NT2/D1 (cell line): ENCODE data around the gene MORN1.

ENCODE experiments used
- DNase-seq: peaks from one replicate; pipeline ENCODE4 v3.0.0-alpha.2; 2011; ENCODE audit warnings: low read depth, low spot score
- H3K27me3 ChIP-seq: 2 replicates; pipeline ENCODE4 v1.6.0; 2011; ENCODE audit warnings: mild to moderate bottlenecking; ENCODE audit not compliant: insufficient read length, insufficient read depth
- H3K36me3 ChIP-seq: 2 replicates; pipeline ENCODE4 v1.6.1; 2011; ENCODE audit warnings: mild to moderate bottlenecking, low read length, mixed read lengths; ENCODE audit not compliant: insufficient read depth, insufficient read length
- H3K4me1 ChIP-seq: 2 replicates; pipeline ENCODE4 v1.5.1; 2011; ENCODE audit not compliant: insufficient read depth, insufficient read length
- H3K4me3 ChIP-seq: 2 replicates; pipeline ENCODE4 v1.5.1; 2011; ENCODE audit warnings: low read depth; ENCODE audit not compliant: insufficient read length
- H3K9ac ChIP-seq: 2 replicates; pipeline ENCODE4 v1.6.0; 2011; ENCODE audit warnings: low read depth; ENCODE audit not compliant: insufficient read length
- H3K9me3 ChIP-seq: 2 replicates; pipeline ENCODE4 v1.5.1; 2011; ENCODE audit warnings: mild to moderate bottlenecking, low read length; ENCODE audit not compliant: insufficient read depth
- SUZ12 ChIP-seq: IDR thresholded peaks from 2 replicates; pipeline ENCODE4 v1.6.1; 2011; ENCODE audit not compliant: insufficient read length, insufficient read depth; ENCODE audit errors: extremely low read depth
- YY1 ChIP-seq: IDR thresholded peaks from 2 replicates; pipeline ENCODE4 v1.6.1; 2011; ENCODE audit not compliant: insufficient read length, insufficient read depth
- ZNF274 ChIP-seq: IDR thresholded peaks from 2 replicates; pipeline ENCODE4 v1.6.1; 2011; ENCODE audit warnings: mild to moderate bottlenecking, low read depth, low read length

Gene MORN1

GRCh38 chr1:2374252-2375155 lies 16.9 kb downstream of the MORN1 start:
- no peaks in the 10 kb centered on the region for H3K9me3 ChIP-seq
- no peak overlapping the region for H3K9ac ChIP-seq
- TF ChIP-seq ZNF274 = no peak
- no peak for DNase-seq
- H3K36me3 ChIP-seq = no peaks in the 10 kb centered on the region
- no peaks in the 10 kb centered on the region for H3K27me3 ChIP-seq
- H3K4me1 ChIP-seq = no peaks in the 10 kb centered on the region
- no peak overlapping the region for H3K4me3 ChIP-seq

- H3K4me1 ChIP-seq = no peaks in the 10 kb centered on the region
- no peak for TF ChIP-seq ZNF274
- no peaks in the 10 kb centered on the region for H3K36me3 ChIP-seq
- DNase-seq = no peak
- no peaks in the 10 kb centered on the region for H3K9me3 ChIP-seq
- H3K9ac ChIP-seq = no peak overlapping the region
- no peaks in the 10 kb centered on the region for H3K27me3 ChIP-seq
- no peak overlapping the region for H3K4me3 ChIP-seq
These were observed 17.7 kb downstream of the MORN1 start for GRCh38 chr1:2373551-2374251.

- no peaks in the 10 kb centered on the region for H3K27me3 ChIP-seq
- TF ChIP-seq YY1 = no peak
- TF ChIP-seq SUZ12 = no peak
- TF ChIP-seq ZNF274 = no peak
- H3K36me3 ChIP-seq = no peaks in the 10 kb centered on the region
- H3K9ac ChIP-seq = peak overlapping the region; percentile 3
- no peak overlapping the region for H3K4me3 ChIP-seq
- H3K9me3 ChIP-seq = no peaks in the 10 kb centered on the region
- peaks cover 2% of the 10 kb centered on the region for H3K4me1 ChIP-seq
- no peak for DNase-seq
These were observed 18.5 kb downstream of the MORN1 start for GRCh38 chr1:2372551-2373490.

GRCh38 chr1:2368053-2368744 lies 23.2 kb downstream of the MORN1 start:
- Histone ChIP-seq H3K36me3 (no peaks in the 10 kb centered on the region), H3K9me3 (no peaks in the 10 kb centered on the region), H3K4me1 (peaks cover 2% of the 10 kb centered on the region), H3K9ac (no peak overlapping the region), H3K4me3 (no peak overlapping the region), H3K27me3 (no peaks in the 10 kb centered on the region)
- TF ChIP-seq SUZ12 (no peak), ZNF274 (no peak), YY1 (no peak)
- no peak for DNase-seq

- H3K9me3 ChIP-seq = no peaks in the 10 kb centered on the region
- no peak overlapping the region for H3K4me3 ChIP-seq
- peaks cover 2% of the 10 kb centered on the region for H3K4me1 ChIP-seq
- H3K36me3 ChIP-seq = no peaks in the 10 kb centered on the region
- no peak for DNase-seq
- TF ChIP-seq ZNF274 (no peak), YY1 (no peak), SUZ12 (no peak)
- H3K9ac ChIP-seq = no peak overlapping the region
- H3K27me3 ChIP-seq = no peaks in the 10 kb centered on the region
These were observed 27.4 kb downstream of the MORN1 start for GRCh38 chr1:2363847-2364513.

- no peaks in the 10 kb centered on the region for H3K9me3 ChIP-seq
- H3K4me3 ChIP-seq = no peak overlapping the region
- no peaks in the 10 kb centered on the region for H3K36me3 ChIP-seq
- TF ChIP-seq SUZ12 (no peak), ZNF274 (no peak), YY1 (no peak)
- H3K9ac ChIP-seq = no peak overlapping the region
- no peak for DNase-seq
- H3K27me3 ChIP-seq = no peaks in the 10 kb centered on the region
- no peaks in the 10 kb centered on the region for H3K4me1 ChIP-seq
These were observed 30.6 kb downstream of the MORN1 start for GRCh38 chr1:2360588-2361364.
